ENCODE data around the gene SUCNR1.

Gene SUCNR1

GRCh38 chr3:151900884-151901643 lies 27.6 kb downstream of the SUCNR1 start:
- TF ChIP-seq, protein P1, sequence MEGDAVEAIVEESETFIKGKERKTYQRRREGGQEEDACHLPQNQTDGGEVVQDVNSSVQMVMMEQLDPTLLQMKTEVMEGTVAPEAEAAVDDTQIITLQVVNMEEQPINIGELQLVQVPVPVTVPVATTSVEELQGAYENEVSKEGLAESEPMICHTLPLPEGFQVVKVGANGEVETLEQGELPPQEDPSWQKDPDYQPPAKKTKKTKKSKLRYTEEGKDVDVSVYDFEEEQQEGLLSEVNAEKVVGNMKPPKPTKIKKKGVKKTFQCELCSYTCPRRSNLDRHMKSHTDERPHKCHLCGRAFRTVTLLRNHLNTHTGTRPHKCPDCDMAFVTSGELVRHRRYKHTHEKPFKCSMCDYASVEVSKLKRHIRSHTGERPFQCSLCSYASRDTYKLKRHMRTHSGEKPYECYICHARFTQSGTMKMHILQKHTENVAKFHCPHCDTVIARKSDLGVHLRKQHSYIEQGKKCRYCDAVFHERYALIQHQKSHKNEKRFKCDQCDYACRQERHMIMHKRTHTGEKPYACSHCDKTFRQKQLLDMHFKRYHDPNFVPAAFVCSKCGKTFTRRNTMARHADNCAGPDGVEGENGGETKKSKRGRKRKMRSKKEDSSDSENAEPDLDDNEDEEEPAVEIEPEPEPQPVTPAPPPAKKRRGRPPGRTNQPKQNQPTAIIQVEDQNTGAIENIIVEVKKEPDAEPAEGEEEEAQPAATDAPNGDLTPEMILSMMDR (IDR thresholded peaks at IDR 0.05; ENCODE audit: control insufficient read depth, insufficient read depth, low read depth, low read length, missing control alignments): no peak
- DNase-seq (ENCODE audit: low read depth): no peak
- no peak overlapping the region for H3K4me3 ChIP-seq (ENCODE audit: control insufficient read depth, low read depth, low read length)

DNA sequence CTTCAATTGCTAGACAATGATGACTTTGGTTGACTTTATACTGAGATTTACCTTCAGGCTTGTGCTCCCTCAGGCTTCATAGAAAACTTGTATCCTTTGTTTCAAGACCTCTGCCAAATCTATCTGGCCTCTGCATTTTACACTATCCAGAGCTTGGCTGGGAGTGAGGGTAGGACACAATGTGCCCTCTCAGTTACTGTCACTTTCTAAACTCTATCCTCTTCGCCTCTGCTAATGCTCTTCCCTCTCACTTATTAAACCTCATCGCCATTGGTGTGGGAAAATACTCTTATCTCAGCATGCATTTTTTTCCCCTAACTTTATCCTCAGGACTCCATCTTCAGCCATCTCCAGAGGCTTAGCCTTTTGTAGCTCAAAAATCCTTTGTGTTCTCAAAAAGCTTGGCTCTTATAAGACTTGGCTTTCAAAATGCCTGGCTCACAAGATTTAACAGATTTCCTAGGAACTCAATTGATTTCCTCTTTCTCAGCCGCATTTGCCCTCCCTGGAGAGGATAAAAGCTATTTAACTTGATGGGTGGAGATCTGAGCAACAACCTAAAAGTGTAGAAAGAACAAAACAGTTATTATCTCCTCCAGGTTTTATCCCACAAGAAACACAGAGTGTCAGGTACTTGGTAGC lies 28.3 kb downstream of the SUCNR1 start:
- DNase-seq (ENCODE audit: low read depth): no peak
- TF ChIP-seq, protein P1 (IDR thresholded peaks at IDR 0.05; ENCODE audit: control insufficient read depth, insufficient read depth, low read depth, low read length, missing control alignments): no peak
- H3K4me3 ChIP-seq (ENCODE audit: control insufficient read depth, low read depth, low read length): no peak overlapping the region

DNA sequence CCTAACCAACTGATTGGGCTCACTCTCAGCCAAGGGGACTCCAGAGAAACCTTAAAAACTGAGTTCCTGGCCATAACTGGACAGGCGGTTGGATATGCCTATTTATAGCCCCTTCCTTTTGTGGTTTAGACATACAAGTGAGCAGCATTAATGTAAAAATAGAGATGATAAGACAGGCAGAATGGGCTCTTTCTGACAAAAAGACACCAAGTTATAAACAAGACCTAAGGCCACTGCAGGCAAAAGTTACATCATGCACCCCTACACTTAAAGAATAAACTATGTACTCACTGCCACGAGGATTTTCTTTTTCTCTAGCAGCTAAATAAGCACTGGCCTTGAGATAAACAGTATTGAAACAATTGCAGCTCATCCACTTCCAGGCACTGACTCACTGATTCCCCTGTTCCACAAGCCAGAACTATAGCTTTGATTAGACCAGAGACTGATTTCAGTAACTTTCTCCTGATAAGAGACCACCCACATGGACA lies 30.1 kb downstream of the SUCNR1 start:
- TF ChIP-seq, protein P1 (IDR thresholded peaks at IDR 0.05; ENCODE audit: control insufficient read depth, insufficient read depth, low read depth, low read length, missing control alignments): no peak
- no peak for DNase-seq (ENCODE audit: low read depth)
- H3K4me3 ChIP-seq (ENCODE audit: control insufficient read depth, low read depth, low read length): no peak overlapping the region

GRCh38 chr3:151905647-151906046 lies 32.2 kb downstream of the SUCNR1 start:
- no peak for DNase-seq (ENCODE audit: low read depth)
- H3K4me3 ChIP-seq (ENCODE audit: control insufficient read depth, low read depth, low read length): no peak overlapping the region
- TF ChIP-seq, protein P1 (IDR thresholded peaks at IDR 0.05; ENCODE audit: control insufficient read depth, insufficient read depth, low read depth, low read length, missing control alignments): no peak

GRCh38 chr3:151906751-151907150 lies 33.3 kb downstream of the SUCNR1 start:
- TF ChIP-seq, protein P1 (IDR thresholded peaks at IDR 0.05; ENCODE audit: control insufficient read depth, insufficient read depth, low read depth, low read length, missing control alignments): no peak

DNA sequence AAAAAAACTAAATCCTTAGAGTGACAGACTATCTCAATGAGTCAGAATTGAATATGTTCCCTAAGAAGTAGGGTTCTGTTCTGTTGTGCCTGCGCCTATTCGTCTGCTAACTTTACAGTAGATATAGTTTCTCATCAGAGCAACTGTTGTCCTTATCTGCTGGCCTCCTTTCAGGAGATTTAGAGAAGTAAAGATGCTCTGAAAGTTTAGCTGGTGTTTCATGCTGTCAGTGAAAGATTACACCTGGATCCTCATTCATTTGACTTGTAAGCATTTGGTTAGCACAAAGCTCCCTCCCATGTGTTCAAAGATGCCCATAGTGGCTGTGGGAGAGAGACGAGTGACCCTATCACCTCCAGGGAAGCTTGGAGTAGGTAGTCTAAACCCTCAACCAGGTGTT lies 35.0 kb downstream of the SUCNR1 start:
- DNase-seq (ENCODE audit: low read depth): no peak
- H3K4me3 ChIP-seq (ENCODE audit: control insufficient read depth, low read depth, low read length): no peak overlapping the region
- TF ChIP-seq, protein P1 (IDR thresholded peaks at IDR 0.05; ENCODE audit: control insufficient read depth, insufficient read depth, low read depth, low read length, missing control alignments): no peak

More at GRCh38 chr3:151906751-151907150, 33.3 kb downstream of the SUCNR1 start:
- H3K4me3 ChIP-seq (ENCODE audit: control insufficient read depth, low read depth, low read length): no peak overlapping the region
- no peak for DNase-seq (ENCODE audit: low read depth)
